Measurements from ENCODE around the gene USP53. TPM values are rescaled to one million over a fixed set of nuclear protein-coding genes. Genes with fewer than 3 reads are reported as not detected.

USP53 gene
- total and polyA plus RNA-seq, 9 of the 15 experiments (the other 6 are each of a cell fraction or from before 2014, with no cell fraction given), result 2.9 to 9.6 (median 8.3) TPM

- TF ChIP-seq ZNF696 (CRISPR knock-in tag; conservative IDR thresholded peaks at IDR 0.05) (no peak), FOXP4 (CRISPR knock-in tag; IDR thresholded peaks at IDR 0.05; ENCODE audit: borderline replicate concordance) (no peak), MEF2A (IDR thresholded peaks at IDR 0.05; ENCODE audit: control insufficient read depth, low read depth, low read length) (no peak), NBN (IDR thresholded peaks at IDR 0.05; ENCODE audit: low read depth) (0 out of 2 replicates have a peak, but pooled peaks have one; percentile 43), SMAD2 (IDR thresholded peaks at IDR 0.05; ENCODE audit: low read depth, low read length) (no peak), RFX5 (IDR thresholded peaks at IDR 0.05; ENCODE audit: low read depth, low read length) (no peak), JUN (IDR thresholded peaks at IDR 0.05; ENCODE audit: borderline replicate concordance, low read depth, low read length) (no peak), JUN (CRISPR knock-in tag; IDR thresholded peaks at IDR 0.05; ENCODE audit: borderline replicate concordance) (no peak)
- TF ChIP-seq, protein P1, sequence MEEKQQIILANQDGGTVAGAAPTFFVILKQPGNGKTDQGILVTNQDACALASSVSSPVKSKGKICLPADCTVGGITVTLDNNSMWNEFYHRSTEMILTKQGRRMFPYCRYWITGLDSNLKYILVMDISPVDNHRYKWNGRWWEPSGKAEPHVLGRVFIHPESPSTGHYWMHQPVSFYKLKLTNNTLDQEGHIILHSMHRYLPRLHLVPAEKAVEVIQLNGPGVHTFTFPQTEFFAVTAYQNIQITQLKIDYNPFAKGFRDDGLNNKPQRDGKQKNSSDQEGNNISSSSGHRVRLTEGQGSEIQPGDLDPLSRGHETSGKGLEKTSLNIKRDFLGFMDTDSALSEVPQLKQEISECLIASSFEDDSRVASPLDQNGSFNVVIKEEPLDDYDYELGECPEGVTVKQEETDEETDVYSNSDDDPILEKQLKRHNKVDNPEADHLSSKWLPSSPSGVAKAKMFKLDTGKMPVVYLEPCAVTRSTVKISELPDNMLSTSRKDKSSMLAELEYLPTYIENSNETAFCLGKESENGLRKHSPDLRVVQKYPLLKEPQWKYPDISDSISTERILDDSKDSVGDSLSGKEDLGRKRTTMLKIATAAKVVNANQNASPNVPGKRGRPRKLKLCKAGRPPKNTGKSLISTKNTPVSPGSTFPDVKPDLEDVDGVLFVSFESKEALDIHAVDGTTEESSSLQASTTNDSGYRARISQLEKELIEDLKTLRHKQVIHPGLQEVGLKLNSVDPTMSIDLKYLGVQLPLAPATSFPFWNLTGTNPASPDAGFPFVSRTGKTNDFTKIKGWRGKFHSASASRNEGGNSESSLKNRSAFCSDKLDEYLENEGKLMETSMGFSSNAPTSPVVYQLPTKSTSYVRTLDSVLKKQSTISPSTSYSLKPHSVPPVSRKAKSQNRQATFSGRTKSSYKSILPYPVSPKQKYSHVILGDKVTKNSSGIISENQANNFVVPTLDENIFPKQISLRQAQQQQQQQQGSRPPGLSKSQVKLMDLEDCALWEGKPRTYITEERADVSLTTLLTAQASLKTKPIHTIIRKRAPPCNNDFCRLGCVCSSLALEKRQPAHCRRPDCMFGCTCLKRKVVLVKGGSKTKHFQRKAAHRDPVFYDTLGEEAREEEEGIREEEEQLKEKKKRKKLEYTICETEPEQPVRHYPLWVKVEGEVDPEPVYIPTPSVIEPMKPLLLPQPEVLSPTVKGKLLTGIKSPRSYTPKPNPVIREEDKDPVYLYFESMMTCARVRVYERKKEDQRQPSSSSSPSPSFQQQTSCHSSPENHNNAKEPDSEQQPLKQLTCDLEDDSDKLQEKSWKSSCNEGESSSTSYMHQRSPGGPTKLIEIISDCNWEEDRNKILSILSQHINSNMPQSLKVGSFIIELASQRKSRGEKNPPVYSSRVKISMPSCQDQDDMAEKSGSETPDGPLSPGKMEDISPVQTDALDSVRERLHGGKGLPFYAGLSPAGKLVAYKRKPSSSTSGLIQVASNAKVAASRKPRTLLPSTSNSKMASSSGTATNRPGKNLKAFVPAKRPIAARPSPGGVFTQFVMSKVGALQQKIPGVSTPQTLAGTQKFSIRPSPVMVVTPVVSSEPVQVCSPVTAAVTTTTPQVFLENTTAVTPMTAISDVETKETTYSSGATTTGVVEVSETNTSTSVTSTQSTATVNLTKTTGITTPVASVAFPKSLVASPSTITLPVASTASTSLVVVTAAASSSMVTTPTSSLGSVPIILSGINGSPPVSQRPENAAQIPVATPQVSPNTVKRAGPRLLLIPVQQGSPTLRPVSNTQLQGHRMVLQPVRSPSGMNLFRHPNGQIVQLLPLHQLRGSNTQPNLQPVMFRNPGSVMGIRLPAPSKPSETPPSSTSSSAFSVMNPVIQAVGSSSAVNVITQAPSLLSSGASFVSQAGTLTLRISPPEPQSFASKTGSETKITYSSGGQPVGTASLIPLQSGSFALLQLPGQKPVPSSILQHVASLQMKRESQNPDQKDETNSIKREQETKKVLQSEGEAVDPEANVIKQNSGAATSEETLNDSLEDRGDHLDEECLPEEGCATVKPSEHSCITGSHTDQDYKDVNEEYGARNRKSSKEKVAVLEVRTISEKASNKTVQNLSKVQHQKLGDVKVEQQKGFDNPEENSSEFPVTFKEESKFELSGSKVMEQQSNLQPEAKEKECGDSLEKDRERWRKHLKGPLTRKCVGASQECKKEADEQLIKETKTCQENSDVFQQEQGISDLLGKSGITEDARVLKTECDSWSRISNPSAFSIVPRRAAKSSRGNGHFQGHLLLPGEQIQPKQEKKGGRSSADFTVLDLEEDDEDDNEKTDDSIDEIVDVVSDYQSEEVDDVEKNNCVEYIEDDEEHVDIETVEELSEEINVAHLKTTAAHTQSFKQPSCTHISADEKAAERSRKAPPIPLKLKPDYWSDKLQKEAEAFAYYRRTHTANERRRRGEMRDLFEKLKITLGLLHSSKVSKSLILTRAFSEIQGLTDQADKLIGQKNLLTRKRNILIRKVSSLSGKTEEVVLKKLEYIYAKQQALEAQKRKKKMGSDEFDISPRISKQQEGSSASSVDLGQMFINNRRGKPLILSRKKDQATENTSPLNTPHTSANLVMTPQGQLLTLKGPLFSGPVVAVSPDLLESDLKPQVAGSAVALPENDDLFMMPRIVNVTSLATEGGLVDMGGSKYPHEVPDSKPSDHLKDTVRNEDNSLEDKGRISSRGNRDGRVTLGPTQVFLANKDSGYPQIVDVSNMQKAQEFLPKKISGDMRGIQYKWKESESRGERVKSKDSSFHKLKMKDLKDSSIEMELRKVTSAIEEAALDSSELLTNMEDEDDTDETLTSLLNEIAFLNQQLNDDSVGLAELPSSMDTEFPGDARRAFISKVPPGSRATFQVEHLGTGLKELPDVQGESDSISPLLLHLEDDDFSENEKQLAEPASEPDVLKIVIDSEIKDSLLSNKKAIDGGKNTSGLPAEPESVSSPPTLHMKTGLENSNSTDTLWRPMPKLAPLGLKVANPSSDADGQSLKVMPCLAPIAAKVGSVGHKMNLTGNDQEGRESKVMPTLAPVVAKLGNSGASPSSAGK (IDR thresholded peaks at IDR 0.05), result peak; percentile 68
Observed at GRCh38 chr4:119212234-119212963, at the start of gene USP53 (continued).
